T-cell (primary cell): ENCODE measurements around the gene SRSF10. TPM values are rescaled to one million over a fixed set of nuclear protein-coding genes. Genes with fewer than 3 reads are reported as not detected.
"Not testable (repeated sequence)": the region's sequence is repeated elsewhere in the genome, so short reads cannot be mapped to it uniquely, and the experiment has no call there.

Experiments
- ATAC-seq, 4 experiments: fragments of 200-7000 bp in 3 of 4; fragments of 150-1000 bp in 1 of 4; cut with Tn5 transposase; replicated peaks in 1 of 4; 1 replicate in 3 of 4; 2 replicates in 1 of 4; pipeline ENCODE4 v1.10.0; 2021; ENCODE audit warnings: moderate library complexity in 3 of 4, mild to moderate bottlenecking in 2 of 4, moderate number of reproducible peaks in 1 of 4
- CTCF ChIA-PET, 2 donors: fragments of 300-600 bp; sonication (Branson Sonifier 250); formaldehyde crosslinking; loops; one replicate each; lab custom pipeline; 2022; ENCODE audit warnings: antibody characterized with exemption in 2 of 2; lab: Charles Lee
- POLR2A ChIA-PET, 2 donors: fragments of 300-600 bp; sonication (Branson Sonifier 250); formaldehyde crosslinking; loops; one replicate each; lab custom pipeline; 2022; ENCODE audit warnings: antibody characterized with exemption in 2 of 2; lab: Charles Lee
- DNase-seq, 35 experiments: peaks; one replicate each; pipeline versions ENCODE4 v3.0.0 to v3.0.0-alpha.2; 2013 to 2023
- H3K27ac ChIP-seq: one replicate; pipeline ENCODE4 v1.5.1; 2013; ENCODE audit warnings: low read length
- H3K27me3 ChIP-seq, 2 experiments: replicated peaks in 1 of 2; 1 replicate in 1 of 2; 2 replicates in 1 of 2; pipeline versions ENCODE4 v1.6.1 to v1.7.0; 2013; ENCODE audit warnings: low read length in 1 of 2, mixed read lengths in 1 of 2; ENCODE audit not compliant: control insufficient read depth in 2 of 2, insufficient read depth in 2 of 2; ENCODE audit errors: extremely low read depth in 1 of 2
- H3K36me3 ChIP-seq, 2 donors: 1 replicate in 1 of 2; 2 replicates in 1 of 2; pipeline versions ENCODE4 v1.6.1 to v1.7.0; 2013; ENCODE audit warnings: low read length in 1 of 2; ENCODE audit not compliant: control insufficient read depth in 2 of 2, insufficient read depth in 1 of 2; ENCODE audit errors: extremely low read depth in 1 of 2
- H3K4me1 ChIP-seq, 2 experiments: 1 replicate in 1 of 2; 2 replicates in 1 of 2; pipeline versions ENCODE4 v1.6.1 to v1.7.0; 2013; ENCODE audit warnings: low read length in 2 of 2, mixed read lengths in 1 of 2; ENCODE audit not compliant: insufficient read depth in 2 of 2, control insufficient read depth in 1 of 2; ENCODE audit errors: extremely low read depth in 1 of 2
- H3K4me3 ChIP-seq, 2 donors: 1 replicate in 1 of 2; 2 replicates in 1 of 2; pipeline versions ENCODE4 v1.5.1 to v1.7.0; 2013; ENCODE audit warnings: mild to moderate bottlenecking in 2 of 2, low read length in 1 of 2, moderate library complexity in 1 of 2; ENCODE audit not compliant: control insufficient read depth in 1 of 2; ENCODE audit errors: extremely low read depth in 1 of 2
- H3K9me3 ChIP-seq: 2 replicates; pipeline ENCODE4 v1.7.0; 2013
- H3K27ac Mint-ChIP-seq, 2 donors: one replicate each; pipeline ENCODE4 v1.8.0; 2020 to 2021; ENCODE audit warnings: mild to moderate bottlenecking in 2 of 2, mixed read lengths in 2 of 2
- H3K27me3 Mint-ChIP-seq, 2 donors: one replicate each; pipeline ENCODE4 v1.8.0; 2021 to 2022; ENCODE audit warnings: mixed read lengths in 2 of 2
- H3K36me3 Mint-ChIP-seq: one replicate; pipeline ENCODE4 v1.8.0; 2021; ENCODE audit warnings: mixed read lengths
- H3K4me1 Mint-ChIP-seq, 3 donors: one replicate each; pipeline ENCODE4 v1.8.0; 2020 to 2022; ENCODE audit warnings: mixed read lengths in 3 of 3, mild to moderate bottlenecking in 1 of 3
- H3K4me3 Mint-ChIP-seq, 3 donors: one replicate each; pipeline ENCODE4 v1.8.0; 2020 to 2022; ENCODE audit warnings: mild to moderate bottlenecking in 3 of 3, mixed read lengths in 3 of 3, moderate library complexity in 3 of 3
- H3K9me3 Mint-ChIP-seq, 3 donors: one replicate each; pipeline ENCODE4 v1.8.0; 2020 to 2022; ENCODE audit warnings: mixed read lengths in 3 of 3
- WGBS: methylation state at CpG from one replicate; pipeline ENCODE4 v1.1.5; 2013; ENCODE audit warnings: missing lambda C conversion rate; ENCODE audit not compliant: insufficient coverage; 5-methylcytosine and 5-hydroxymethylcytosine counted together
- total RNA-seq, 35 experiments: library from RNA in 6 of 35; stranded (reverse) in 6 of 35; fragments of 120-200 nt in 1 of 35; gene quantifications; one replicate each; pipeline versions ENCODE4 v1.2.1 to v1.2.4 and lab custom pipeline; 2013 to 2026

Gene SRSF10
- total RNA-seq, 5 donors from 2014 or later (not counting 1 experiment from before 2014, with no cell fraction given), result 145 to 240 (median 153) TPM

GRCh38 chr1:23963617-23964234, 16.4 kb downstream of the SRSF10 start:
- Mint-ChIP-seq H3K9me3 (no peaks in the 10 kb centered on the region), H3K4me3 (no peak overlapping the region), H3K27ac (peak overlapping the region; percentile 45 to 88), H3K4me1 (peaks cover 47 to 76% (median 70%) of the 10 kb centered on the region in 3 donors), H3K27me3 (no peaks in the 10 kb centered on the region), H3K36me3 (peaks cover 44% of the 10 kb centered on the region)
- ChIA-PET POLR2A (interaction anchor here (0.5 to 1.4 kb wide), 5 partner anchors 12 to 931 kb away, joined by 3 to 6 read pairs (median 3); partner anchors contain the start of genes PITHD1 (in 1 of the 2) and SRSF10 (in 1 of the 2)), CTCF (interaction anchor here in 1 of 2 donors (1.5 kb wide), 1 partner anchor 12 kb away, joined by 8 read pairs; no protein-coding TSS in a partner anchor)
- peaks cover 0 to 17% of the 10 kb centered on the region in 2 experiments for H3K4me1 ChIP-seq
- H3K27ac ChIP-seq, result peak overlapping the region; percentile 3
- DNase-seq (no peak), ATAC-seq (no peak)
- H3K27me3 ChIP-seq, result no peaks in the 10 kb centered on the region
- no CpG with 5 or more reads among the region's 1 CpG for WGBS
- H3K36me3 ChIP-seq, result peaks cover 0 to 35% of the 10 kb centered on the region in 2 donors
- H3K4me3 ChIP-seq, result no peak overlapping the region
- no peaks in the 10 kb centered on the region for H3K9me3 ChIP-seq

GRCh38 chr1:23960291-23961020, 19.7 kb downstream of the SRSF10 start:
- CTCF ChIA-PET, result interaction anchor here in 1 of 2 donors (0.6 to 3.1 kb wide), 5 partner anchors 8 to 406 kb away, joined by 3 to 17 read pairs (median 5); partner anchors contain the start of gene SRSF10

GRCh38 chr1:23959461-23960290, 20.5 kb downstream of the SRSF10 start, which contains the start of gene PNRC2:
Gene PNRC2, plus strand, starts transcription at chr1:23959828. Its CDS starts 1,630 bp downstream, at chr1:23961458.
- Mint-ChIP-seq H3K27ac (peak within 1 kb of the TSS; percentile 99 to 100), H3K4me1 (peaks cover 56 to 73% (median 72%) of the 10 kb centered on the region in 3 donors), H3K27me3 (no peaks in the 10 kb centered on the region), H3K4me3 (peak within 1 kb of the TSS; percentile 97 to 100 (median 100)), H3K36me3 (peaks cover 22% of the 10 kb centered on the region), H3K9me3 (no peaks in the 10 kb centered on the region)
- POLR2A ChIA-PET, result interaction anchor here in 1 of 2 donors (0.5 to 2.5 kb wide), 5 partner anchors 9 to 181 kb away, joined by 3 to 6 read pairs (median 4); partner anchors contain the start of gene PITHD1
- peak within 1 kb of the TSS; percentile 98 for H3K27ac ChIP-seq
- no peaks in the 10 kb centered on the region for H3K9me3 ChIP-seq
- DNase-seq (peak; percentile 87 to 97 (median 95)), ATAC-seq (peak; percentile 85 to 90 (median 88))
- WGBS, result under 1% methylated on average over 61 of the region's 84 CpGs
- H3K36me3 ChIP-seq, result peaks cover 0 to 21% of the 10 kb centered on the region in 2 donors
- H3K27me3 ChIP-seq, result no peaks in the 10 kb centered on the region
- CTCF ChIA-PET, result interaction anchor here (0.5 to 3.1 kb wide), 8 partner anchors 8 to 615 kb away, joined by 3 to 17 read pairs (median 4); partner anchors contain the start of genes HNRNPR (in 1 of the 2) and SRSF10 (in 1 of the 2)
- H3K4me1 ChIP-seq, result peaks cover 17 to 19% of the 10 kb centered on the region in 2 experiments
- H3K4me3 ChIP-seq, result peak within 1 kb of the TSS; percentile 96 to 98

More at GRCh38 chr1:23960291-23961020, 19.7 kb downstream of the SRSF10 start:
- ATAC-seq, result no peak
- H3K9me3 ChIP-seq, result no peaks in the 10 kb centered on the region
- Mint-ChIP-seq H3K4me1 (peaks cover 56 to 73% (median 72%) of the 10 kb centered on the region in 3 donors), H3K4me3 (peak overlapping the region; percentile 97 to 100 (median 100)), H3K36me3 (peaks cover 27% of the 10 kb centered on the region), H3K27ac (peak overlapping the region; percentile 99 to 100), H3K27me3 (no peaks in the 10 kb centered on the region), H3K9me3 (no peaks in the 10 kb centered on the region)
- 0% methylated on average over 4 of the region's 15 CpGs for WGBS
- peaks cover 0 to 23% of the 10 kb centered on the region in 2 donors for H3K36me3 ChIP-seq
- peak overlapping the region; percentile 96 to 98 for H3K4me3 ChIP-seq
- peak overlapping the region; percentile 98 for H3K27ac ChIP-seq
- DNase-seq, result no peak
- H3K27me3 ChIP-seq, result no peaks in the 10 kb centered on the region
- peaks cover 11 to 15% of the 10 kb centered on the region in 2 experiments for H3K4me1 ChIP-seq
- POLR2A ChIA-PET, result interaction anchor here in 1 of 2 donors (0.5 to 2.5 kb wide), 5 partner anchors 16 to 182 kb away, joined by 3 to 6 read pairs (median 4); partner anchors contain the start of gene PITHD1

- Histone ChIP-seq H3K27me3 (no peaks in the 10 kb centered on the region), H3K36me3 (peaks cover 0 to 14% of the 10 kb centered on the region in 2 donors), H3K4me3 (peak overlapping the region; percentile 96 to 98), H3K4me1 (peaks cover 15 to 21% of the 10 kb centered on the region in 2 experiments), H3K9me3 (no peaks in the 10 kb centered on the region), H3K27ac (peak overlapping the region; percentile 98)
- ChIA-PET POLR2A (no interaction called here), CTCF (interaction anchor here (0.5 to 3.1 kb wide), 6 partner anchors 22 to 136 kb away, joined by 3 to 17 read pairs (median 4); partner anchors contain the start of gene SRSF10 (in 1 of the 2))
- Mint-ChIP-seq H3K27me3 (no peaks in the 10 kb centered on the region), H3K4me3 (peak overlapping the region; percentile 97 to 100 (median 100)), H3K9me3 (no peaks in the 10 kb centered on the region), H3K4me1 (peaks cover 51 to 69% (median 68%) of the 10 kb centered on the region in 3 donors), H3K36me3 (peaks cover 18% of the 10 kb centered on the region), H3K27ac (peak overlapping the region; percentile 99 to 100)
- peak; percentile 84 to 85 (median 84) for ATAC-seq
- peak; percentile 72 to 97 (median 92) for DNase-seq
- WGBS, result 0% methylated on average over 19 of the region's 30 CpGs
Observed at GRCh38 chr1:23958810-23959460, 21.2 kb downstream of the SRSF10 start.

GRCh38 chr1:23958040-23958809, 21.9 kb downstream of the SRSF10 start:
- DNase-seq, H3K27me3 Mint-ChIP-seq, POLR2A ChIA-PET, H3K9me3 Mint-ChIP-seq, H3K9me3 ChIP-seq, ATAC-seq, H3K27me3 ChIP-seq, H3K36me3 ChIP-seq: not testable (repeated sequence)
- Histone ChIP-seq H3K4me3 (peak overlapping the region; percentile 96 to 98), H3K4me1 (peaks cover 15 to 21% of the 10 kb centered on the region in 2 experiments), H3K27ac (peak overlapping the region; percentile 98)
- H3K36me3 Mint-ChIP-seq, result peaks cover 15% of the 10 kb centered on the region
- H3K27ac Mint-ChIP-seq, result peak overlapping the region; percentile 99 to 100
- whole genome bisulfite sequencing, result 52% methylated on average over 8 of the region's 19 CpGs
- peaks cover 49 to 63% (median 62%) of the 10 kb centered on the region in 3 donors for H3K4me1 Mint-ChIP-seq
- CTCF ChIA-PET, result interaction anchor here (0.5 to 3.1 kb wide), 3 partner anchors 22 to 246 kb away, joined by 3 to 17 read pairs (median 5); partner anchors contain the start of gene SRSF10 (in 1 of the 2)
- peak overlapping the region; percentile 97 to 100 (median 100) for H3K4me3 Mint-ChIP-seq
